Heart left ventricle (tissue), 13 donors: ENCODE measurements around the gene PPP1R17.

Source experiments
- CTCF ChIP-seq, 12 donors: fragments of 200-600 bp; sonication (generic) in 4 of 12; IDR thresholded peaks; one replicate each; pipeline versions ENCODE4 v1.5.0 to v1.8.0; 2018 to 2022; ENCODE audit warnings: antibody characterized with exemption in 12 of 12, mild to moderate bottlenecking in 5 of 12
- POLR2A ChIP-seq, 2 donors: fragments of 450-650 bp; IDR thresholded peaks; one replicate each; pipeline ENCODE4 v1.6.1; 2017; ENCODE audit warnings: antibody characterized with exemption in 2 of 2, mild to moderate bottlenecking in 2 of 2, moderate library complexity in 2 of 2
- donor health status: ischemic (EF 13 %, LVEDD 7.1; RV severe dilation, severe dysfunction).
- donor health status: DM: no; HTN: yes; CAD: no.
- donor health status: DM: no; HTN: no; CAD: no.
- donor health status: ischemic (EF 25% LVEDD 6.9; RV normal size, moderate dysfunction).
- donor health status: ischemic (EF 25% LVEDD 5.7; RV mildly dilated, moderate dysfunction).
- donor health status: ischemic (EF 35%, LVEDD 5.7; RV mildly dilated, moderate dysfunction).
- donor health status: nonischemic (EF 11% LVEDD 7.7; RV severe dilation, severe dysfunction).
- donor health status: DM: yes; HTN: yes; CAD: no.
- donor health status: PGD.
- donor health status: ischemic (EF 29% LVEDD 5.4; RV normal size, mild dysfunction).
- donor health status: nonischemic (EF 23%, LVEDD 6.1; RV moderate dilation, normal function).

- no peak for TF ChIP-seq CTCF (IDR thresholded peaks at IDR 0.05)
- no peak for TF ChIP-seq POLR2A (IDR thresholded peaks at IDR 0.05)
These were observed 9.0 kb downstream of the PPP1R17 start for GRCh38 chr7:31695859-31696614.
